GM19438 (cell line): ENCODE measurements around the gene BRAT1.

Experiments
- ATAC-seq: cut with Tn5 transposase; IDR thresholded peaks from one replicate; pipeline ENCODE4 v1.9.1; 2021; ENCODE audit warnings: low read depth; ENCODE audit not compliant: unreplicated experiment

Gene BRAT1

DNA sequence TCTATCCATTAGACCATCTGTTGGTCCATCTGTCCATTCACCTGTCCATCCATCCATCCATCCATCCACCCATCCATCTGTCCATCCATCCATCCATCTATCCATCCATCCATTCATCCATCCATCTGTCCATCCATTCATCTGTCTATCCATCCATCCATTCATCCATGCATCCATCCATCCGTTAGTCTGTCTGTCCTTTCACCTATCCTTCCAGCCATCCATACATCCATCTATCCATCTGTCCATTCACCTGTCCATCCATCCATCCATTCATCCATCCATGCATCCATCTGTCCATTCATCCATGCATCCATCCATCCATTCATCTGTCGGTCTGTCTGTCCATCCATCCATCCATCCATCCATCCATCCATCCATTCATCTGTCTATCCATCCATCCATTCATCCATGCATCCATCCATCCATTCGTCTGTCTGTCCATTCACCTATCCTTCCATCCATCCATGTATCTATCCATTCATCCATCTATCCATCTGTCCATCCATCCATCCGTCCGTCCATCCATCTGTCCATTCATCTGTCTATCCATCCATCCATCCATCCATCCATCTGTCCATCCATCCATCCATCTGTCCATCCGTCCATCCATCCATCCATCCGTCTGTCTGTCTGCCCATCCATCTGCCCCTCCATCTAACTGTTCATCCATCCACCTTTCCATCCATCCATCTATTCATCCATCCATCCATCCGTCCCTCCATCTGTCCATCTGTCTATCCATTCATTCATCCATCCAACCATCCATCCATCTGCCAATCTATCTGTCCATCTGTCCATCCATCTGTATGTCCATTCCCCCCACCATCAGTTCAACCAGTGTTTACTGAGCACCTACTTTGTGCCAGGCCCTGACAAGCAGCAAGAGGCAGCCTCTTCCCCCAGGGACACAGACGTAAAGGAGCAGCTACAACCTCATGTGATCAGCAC is 40.6 kb downstream of the BRAT1 start:
- ATAC-seq = no peak

GRCh38 chr7:2513702-2514101 is 41.6 kb downstream of the BRAT1 start:
- no peak for ATAC-seq

GRCh38 chr7:2512713-2513112 is 42.6 kb downstream of the BRAT1 start:
- no peak for ATAC-seq

GRCh38 chr7:2512179-2512661 is 43.1 kb downstream of the BRAT1 start:
- ATAC-seq = no peak

- no peak for ATAC-seq
These were observed 43.6 kb downstream of the BRAT1 start for GRCh38 chr7:2511769-2512168.

DNA sequence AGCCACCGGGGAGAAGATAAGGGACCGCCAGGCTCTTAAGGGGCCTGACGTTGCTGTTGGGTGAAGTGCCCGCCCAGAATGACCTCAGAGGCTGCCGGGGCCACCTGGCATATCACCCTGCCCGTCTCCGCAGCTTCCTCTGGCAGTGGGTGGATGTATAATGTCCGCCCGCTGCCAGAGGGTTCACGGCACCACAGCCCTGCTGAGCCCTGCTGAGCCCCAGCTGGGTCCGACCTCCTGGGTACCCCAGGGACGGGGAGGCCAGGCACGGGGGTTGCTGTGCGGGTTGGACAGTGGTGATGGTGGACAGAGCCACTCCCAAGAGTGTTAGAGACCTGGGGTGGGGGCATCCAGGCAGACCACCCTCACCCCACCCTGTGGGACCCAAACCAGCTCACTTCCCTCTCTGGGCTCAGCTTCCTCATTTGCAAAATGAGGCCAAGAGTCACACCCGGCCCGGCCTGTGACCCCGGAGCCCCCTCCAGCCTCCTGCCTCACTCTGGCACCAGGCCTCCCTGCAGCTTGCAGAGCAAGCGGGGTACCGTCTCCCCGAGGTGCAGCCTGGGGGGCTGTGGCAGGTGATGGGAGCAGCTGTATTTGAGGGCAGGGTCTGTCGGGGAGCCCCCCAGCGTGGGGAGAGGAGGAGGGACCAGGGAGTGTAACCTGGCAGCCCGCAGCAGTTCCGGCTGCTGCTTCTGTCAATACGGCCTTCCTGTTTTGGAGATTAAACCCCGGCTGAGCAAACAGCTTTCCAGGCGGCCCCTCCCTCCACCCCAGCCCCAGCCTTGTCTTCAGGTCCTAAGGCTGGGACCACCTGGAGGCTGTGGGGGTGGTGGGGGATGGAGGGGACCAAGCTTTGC is 44.2 kb downstream of the BRAT1 start:
- peak; percentile 40 for ATAC-seq

DNA sequence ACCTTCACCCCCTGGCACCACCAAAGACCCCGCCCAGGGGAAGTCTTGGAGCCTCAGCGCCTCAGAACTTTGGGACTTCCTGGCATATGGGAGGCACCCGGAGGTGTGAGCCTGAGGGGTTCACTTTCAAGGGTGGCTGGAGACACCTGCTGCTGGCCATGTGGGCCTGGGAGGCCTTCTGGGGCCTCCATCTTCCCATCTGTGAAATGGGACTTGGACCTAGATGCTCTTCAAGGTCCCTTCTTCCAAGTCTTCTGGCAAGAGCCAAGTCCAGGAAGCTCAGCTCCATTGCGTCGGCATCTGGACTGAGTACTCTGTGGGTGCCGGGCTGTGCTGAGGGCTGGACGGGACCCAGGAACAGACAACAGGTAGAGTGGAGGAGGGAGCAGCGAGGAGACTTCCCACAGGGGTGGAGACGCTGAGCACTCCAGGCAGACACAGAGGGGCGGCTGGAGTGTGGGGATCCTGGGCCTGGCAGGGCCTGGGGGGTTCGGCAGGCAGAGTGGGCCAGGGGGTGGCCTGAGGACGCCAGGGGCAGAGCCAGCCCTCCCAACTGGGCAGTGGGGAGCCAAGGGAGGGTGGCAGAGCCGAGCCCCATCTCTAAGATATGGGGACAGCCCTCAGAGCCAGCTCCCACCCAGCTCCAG is 45.1 kb downstream of the BRAT1 start:
- ATAC-seq = no peak

GRCh38 chr7:2509298-2509906 is 45.9 kb downstream of the BRAT1 start:
- ATAC-seq = no peak

DNA sequence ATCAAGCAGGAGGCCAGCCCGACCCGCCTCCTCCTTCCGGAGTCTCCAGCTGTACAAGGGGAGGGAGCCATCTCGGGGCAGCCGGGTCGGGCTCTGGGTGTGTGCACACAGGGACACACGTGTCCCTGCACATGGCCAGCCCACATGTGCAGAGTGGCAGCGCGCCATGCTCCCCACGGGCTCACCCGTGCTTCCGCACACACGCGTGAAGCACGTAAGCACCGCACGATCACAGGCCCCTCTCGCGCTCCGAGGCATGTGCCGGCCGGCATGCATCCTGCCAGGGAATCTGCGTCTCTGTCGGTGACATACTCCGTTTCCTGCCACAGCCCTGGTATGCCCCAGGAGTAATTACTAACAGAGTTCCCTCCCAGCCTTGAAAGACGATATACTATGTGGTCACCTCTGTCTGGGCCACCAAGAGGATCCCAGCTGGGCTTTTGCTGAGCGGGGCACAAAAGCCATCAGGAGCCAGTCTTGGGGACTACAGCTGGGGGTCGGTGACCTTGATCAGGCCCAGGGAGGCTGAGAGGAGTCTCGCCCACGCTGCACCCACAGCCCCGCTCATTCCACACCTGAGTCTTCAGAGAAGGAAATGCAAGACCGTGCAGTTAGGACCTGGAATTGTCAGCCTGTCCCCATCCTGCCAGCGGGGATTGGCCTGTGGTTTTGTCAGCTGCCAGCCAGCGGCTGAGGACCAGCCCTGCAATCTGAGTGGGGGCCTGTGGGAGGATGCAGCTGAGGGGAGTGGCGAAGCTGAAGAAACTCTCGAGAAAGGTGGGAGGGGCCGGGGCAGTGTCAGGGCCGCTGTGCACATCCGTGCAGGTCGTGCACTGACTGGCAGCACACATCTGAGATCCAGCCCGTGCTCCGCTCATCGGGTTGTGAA is 46.8 kb downstream of the BRAT1 start:
- ATAC-seq = peak; percentile 68

GRCh38 chr7:2507917-2508306 is 47.4 kb downstream of the BRAT1 start:
- no peak for ATAC-seq

DNA sequence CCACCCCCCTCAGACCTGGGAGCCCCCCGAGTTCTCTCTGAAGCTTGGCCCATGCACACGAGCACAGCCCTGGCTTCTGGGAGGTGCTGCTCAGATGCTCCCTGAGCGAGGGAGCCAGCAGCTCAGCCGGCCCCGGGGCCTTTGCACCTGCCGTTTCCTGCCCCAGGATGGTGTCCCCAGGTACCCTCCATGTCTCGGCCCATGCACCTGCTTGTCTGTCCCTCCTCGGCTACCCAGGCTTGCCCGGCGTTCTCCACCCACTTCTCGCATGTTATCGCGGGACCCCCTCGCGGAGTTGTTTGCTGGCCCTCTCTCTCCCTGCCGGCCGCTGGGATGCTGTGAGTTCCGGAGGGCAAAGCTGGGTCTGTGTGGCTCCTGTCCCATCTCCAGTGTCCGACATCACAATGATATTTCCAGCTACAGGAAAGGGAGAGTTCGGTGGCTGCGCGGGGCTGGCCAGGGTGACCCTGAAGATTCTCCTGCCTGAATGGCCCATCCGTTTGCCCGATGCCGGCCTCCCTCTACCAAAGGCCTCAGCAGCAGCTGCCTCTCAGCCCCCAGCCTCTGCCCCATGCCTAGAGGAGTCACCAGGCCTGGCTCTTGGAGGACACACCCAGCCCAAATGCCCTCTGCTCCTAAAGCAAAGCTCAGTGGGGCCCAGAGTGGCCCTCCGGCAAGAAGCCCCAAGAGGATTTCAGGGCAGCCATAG is 48.0 kb downstream of the BRAT1 start:
- ATAC-seq = no peak

- no peak for ATAC-seq
These were observed 49.9 kb downstream of the BRAT1 start for GRCh38 chr7:2505401-2505800.

DNA sequence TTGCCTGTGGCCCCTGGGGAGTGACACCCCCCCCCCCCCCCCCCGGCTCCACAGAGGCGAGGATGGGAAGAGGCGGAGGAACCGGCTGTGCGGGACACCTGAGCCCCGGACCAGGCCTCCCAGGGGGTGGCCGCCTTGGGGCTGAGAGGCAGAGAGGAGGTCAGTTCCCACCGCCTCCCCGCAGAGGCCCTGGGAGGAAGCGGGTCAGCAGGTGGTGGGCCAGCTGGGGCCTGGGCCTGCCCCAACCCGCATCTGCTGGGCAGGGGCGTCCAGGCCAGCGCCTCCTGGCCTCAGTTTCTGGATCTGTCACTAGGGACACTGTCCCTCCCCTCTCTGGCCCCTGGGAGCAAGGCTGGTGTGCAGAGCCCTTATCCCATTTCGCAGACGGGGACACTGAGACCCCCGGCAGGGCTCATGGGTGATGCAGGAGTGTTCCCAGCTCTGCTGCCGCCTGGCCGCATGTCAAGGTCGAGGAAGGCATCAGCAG is 50.4 kb downstream of the BRAT1 start:
- ATAC-seq = no peak

DNA sequence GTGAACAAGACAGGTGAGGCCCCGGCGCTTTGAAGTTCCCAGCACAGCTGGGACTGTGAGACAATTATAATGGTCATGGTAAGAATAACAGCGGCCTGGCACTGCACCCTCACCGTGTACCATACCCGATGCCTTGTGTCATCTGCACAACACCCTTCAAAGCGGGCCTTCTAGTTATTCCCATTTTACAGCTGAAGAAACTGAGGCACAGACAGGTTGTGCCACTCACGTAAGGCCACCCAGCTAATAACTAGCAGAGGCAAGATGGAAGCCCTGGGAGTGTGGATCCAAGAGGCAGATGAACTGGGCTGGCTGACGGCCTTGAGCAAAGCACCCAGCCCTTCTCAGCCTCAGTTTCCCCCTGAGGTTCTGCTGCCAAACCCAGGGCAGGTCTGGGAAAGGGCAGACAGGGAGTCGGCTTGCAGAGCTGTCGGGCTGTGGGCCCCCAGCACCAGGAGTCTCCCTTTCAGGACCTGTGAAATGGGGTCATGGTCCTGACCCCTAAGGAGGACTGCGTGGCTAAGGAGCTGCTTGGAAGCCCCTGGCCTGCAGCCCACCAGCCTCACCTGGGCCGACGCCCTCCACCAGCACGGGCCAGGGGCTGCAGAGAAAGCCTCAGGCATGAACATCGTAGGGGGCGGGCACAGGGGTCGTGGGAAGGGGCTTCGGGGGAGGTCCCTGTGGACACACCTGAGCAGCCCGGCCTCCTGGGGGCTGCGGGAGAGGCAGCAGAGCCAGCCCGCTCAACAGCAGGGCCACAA is 51.0 kb downstream of the BRAT1 start:
- no peak for ATAC-seq

DNA sequence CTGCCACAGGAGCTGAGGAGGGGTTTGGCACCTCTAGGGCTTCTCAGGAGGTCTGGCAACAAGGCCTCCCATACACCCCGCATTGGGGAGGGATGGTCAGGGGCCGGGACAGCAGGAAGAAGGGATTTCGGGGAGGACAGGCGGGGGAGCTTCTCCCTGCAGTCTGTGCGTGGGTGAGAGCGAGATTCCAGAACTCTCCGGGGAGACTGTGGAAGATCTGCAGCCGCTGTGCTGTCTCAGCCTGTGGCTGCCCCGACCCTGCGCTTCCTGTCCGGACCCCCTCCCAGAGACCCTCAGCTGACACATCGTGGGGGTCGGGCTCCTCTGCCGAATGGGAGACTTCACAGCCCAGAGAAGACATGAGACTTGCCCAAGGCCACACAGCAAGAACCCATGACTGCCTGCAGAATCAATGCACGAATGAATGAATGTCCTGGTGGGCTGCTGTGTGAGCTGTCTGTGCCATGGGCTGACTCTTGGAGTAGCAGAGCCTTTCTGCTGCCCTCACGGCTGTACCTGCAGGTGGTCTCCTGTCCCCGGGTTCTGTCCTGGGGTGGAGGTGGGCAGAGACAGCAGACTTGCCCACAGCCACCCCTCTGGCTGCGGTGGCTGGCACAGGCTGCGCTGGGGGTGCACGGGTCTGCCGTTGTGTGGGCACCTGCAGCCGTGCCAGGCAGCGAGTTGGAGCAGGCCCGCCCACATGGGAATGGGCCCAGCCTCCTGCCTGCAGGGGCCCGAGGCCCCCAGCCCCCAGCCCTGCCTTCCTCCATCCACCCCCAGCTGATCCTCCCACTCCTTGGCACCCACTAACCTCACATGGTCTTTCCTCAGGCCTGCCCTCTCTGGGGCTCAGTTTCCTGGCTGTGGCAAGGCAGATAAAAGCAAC is 52.0 kb downstream of the BRAT1 start:
- no peak for ATAC-seq

- no peak for ATAC-seq
These were observed 52.7 kb downstream of the BRAT1 start for GRCh38 chr7:2502647-2502966.

- ATAC-seq = no peak
These were observed 53.2 kb downstream of the BRAT1 start for GRCh38 chr7:2501947-2502646.
